A673 (cell line): ENCODE measurements around the gene TP53INP2. TPM values are rescaled to one million over a fixed set of nuclear protein-coding genes. Genes with fewer than 3 reads are reported as not detected.

Source experiments
- BruUV-seq: library from RNA; stranded (reverse); fragments of 400-500 nt; replicated peaks from 2 replicates; lab custom pipeline; 2021; lab: Mats Ljungman, UMichigan
- CTCF ChIA-PET: fragments of 300-600 bp; sonication (Branson Sonifier 250); formaldehyde crosslinking; loops from one replicate; lab custom pipeline; 2022; ENCODE audit warnings: antibody characterized with exemption; lab: Charles Lee
- POLR2A ChIA-PET: fragments of 300-600 bp; sonication (Branson Sonifier 250); formaldehyde crosslinking; loops from one replicate; lab custom pipeline; 2022; ENCODE audit warnings: antibody characterized with exemption; ENCODE audit not compliant: low non-redundant PET; lab: Charles Lee
- DNase-seq: peaks from one replicate; pipeline ENCODE4 v3.0.0-alpha.2; 2015; ENCODE audit warnings: low spot score
- H3K27ac ChIP-seq: fragments of 200-600 bp; sonication (generic); 2 replicates; pipeline ENCODE4 v1.5.1; 2016; ENCODE audit warnings: mixed run types, low read depth, mild to moderate bottlenecking, mixed read lengths, antibody characterized with exemption, low read length; ENCODE audit not compliant: poor library complexity, severe bottlenecking
- H3K27me3 ChIP-seq: fragments of 200-600 bp; sonication (generic); replicated peaks from 2 replicates; pipeline ENCODE4 v1.6.1; 2017; ENCODE audit warnings: mixed run types, low read depth, mild to moderate bottlenecking, mixed read lengths, antibody characterized with exemption, low read length; ENCODE audit not compliant: insufficient read depth, poor library complexity
- H3K36me3 ChIP-seq: fragments of 200-600 bp; sonication (generic); 2 replicates; pipeline ENCODE4 v1.6.1; 2016; ENCODE audit warnings: mixed run types, mild to moderate bottlenecking, mixed read lengths, antibody characterized with exemption, low read length; ENCODE audit not compliant: insufficient read depth, poor library complexity, severe bottlenecking
- H3K4me1 ChIP-seq: fragments of 200-600 bp; sonication (generic); 2 replicates; pipeline ENCODE4 v1.6.1; 2017; ENCODE audit warnings: mixed run types, mild to moderate bottlenecking, mixed read lengths, antibody characterized with exemption, low read length; ENCODE audit not compliant: insufficient read depth, poor library complexity, severe bottlenecking
- H3K4me3 ChIP-seq: fragments of 200-600 bp; sonication (generic); 2 replicates; pipeline ENCODE4 v1.5.1; 2016; ENCODE audit warnings: low read depth, mixed run types, mild to moderate bottlenecking, mixed read lengths, low read length; ENCODE audit not compliant: poor library complexity, severe bottlenecking
- H3K9me3 ChIP-seq: fragments of 200-600 bp; sonication (generic); 2 replicates; pipeline ENCODE4 v1.6.1; 2016; ENCODE audit warnings: mixed run types, low read depth, mild to moderate bottlenecking, mixed read lengths, antibody characterized with exemption, low read length; ENCODE audit not compliant: poor library complexity, severe bottlenecking
- EZH2 ChIP-seq: fragments of 200-600 bp; sonication (generic); IDR thresholded peaks from 2 replicates; pipeline ENCODE4 v1.6.1; 2017; ENCODE audit warnings: borderline replicate concordance, low read depth, mild to moderate bottlenecking, mixed read lengths, antibody characterized with exemption, low read length; ENCODE audit not compliant: poor library complexity, severe bottlenecking
- intact Hi-C: fragments of 100-400 bp; cut with micrococcal nuclease; formaldehyde crosslinking; loops from one replicate; pipeline ENCODE4 v1.10.0; 2022; ENCODE audit not compliant: unreplicated experiment
- total RNA-seq: library from RNA; stranded (reverse); gene quantifications from 2 replicates; pipeline ENCODE4 v1.2.3, GENCODE V29; 2021
- TF ChIP-seq, protein P1 (sequence below): fragments of 300-800, 200-600 bp; sonication (generic); conservative IDR thresholded peaks from 2 replicates; pipeline ENCODE4 v1.5.1; 2017; ENCODE audit warnings: low read depth, mild to moderate bottlenecking, antibody characterized with exemption, low read length, moderate library complexity, mixed read lengths

The TP53INP2 gene
- total RNA-seq, 1 experiment from 2014 or later: 7.2 TPM

DNA sequence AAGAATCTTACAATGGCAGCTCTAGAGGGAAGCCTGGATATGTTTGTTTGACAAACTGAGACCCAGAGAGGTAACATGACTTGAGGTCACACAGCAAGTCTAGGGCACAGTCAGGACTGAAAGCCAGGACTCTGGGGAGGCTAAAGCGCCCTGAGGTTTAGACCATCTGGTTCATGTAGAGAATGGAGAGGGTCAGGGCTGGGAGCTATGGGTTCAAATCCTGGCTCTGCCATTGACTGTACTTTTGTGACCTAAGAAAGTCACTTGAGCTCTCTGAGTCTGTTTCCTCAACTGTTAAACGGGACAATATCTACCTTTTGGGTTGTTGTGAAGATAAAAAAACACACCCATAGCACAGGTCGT is 1.1 kb upstream of the TP53INP2 start:
- Histone ChIP-seq H3K27me3 (no peaks in the 10 kb centered on the region), H3K4me1 (peaks cover 4% of the 10 kb centered on the region), H3K36me3 (no peaks in the 10 kb centered on the region), H3K4me3 (peak overlapping the region; percentile 81), H3K27ac (no peak overlapping the region), H3K9me3 (no peaks in the 10 kb centered on the region)
- DNase-seq: no peak
- intact Hi-C loops: no loop called here
- POLR2A ChIA-PET: no interaction called here
- CTCF ChIA-PET: no interaction called here
- BruUV-seq: no TSS peak
- TF ChIP-seq EZH2: no peak
- TF ChIP-seq, protein P1, sequence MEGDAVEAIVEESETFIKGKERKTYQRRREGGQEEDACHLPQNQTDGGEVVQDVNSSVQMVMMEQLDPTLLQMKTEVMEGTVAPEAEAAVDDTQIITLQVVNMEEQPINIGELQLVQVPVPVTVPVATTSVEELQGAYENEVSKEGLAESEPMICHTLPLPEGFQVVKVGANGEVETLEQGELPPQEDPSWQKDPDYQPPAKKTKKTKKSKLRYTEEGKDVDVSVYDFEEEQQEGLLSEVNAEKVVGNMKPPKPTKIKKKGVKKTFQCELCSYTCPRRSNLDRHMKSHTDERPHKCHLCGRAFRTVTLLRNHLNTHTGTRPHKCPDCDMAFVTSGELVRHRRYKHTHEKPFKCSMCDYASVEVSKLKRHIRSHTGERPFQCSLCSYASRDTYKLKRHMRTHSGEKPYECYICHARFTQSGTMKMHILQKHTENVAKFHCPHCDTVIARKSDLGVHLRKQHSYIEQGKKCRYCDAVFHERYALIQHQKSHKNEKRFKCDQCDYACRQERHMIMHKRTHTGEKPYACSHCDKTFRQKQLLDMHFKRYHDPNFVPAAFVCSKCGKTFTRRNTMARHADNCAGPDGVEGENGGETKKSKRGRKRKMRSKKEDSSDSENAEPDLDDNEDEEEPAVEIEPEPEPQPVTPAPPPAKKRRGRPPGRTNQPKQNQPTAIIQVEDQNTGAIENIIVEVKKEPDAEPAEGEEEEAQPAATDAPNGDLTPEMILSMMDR: no peak

DNA sequence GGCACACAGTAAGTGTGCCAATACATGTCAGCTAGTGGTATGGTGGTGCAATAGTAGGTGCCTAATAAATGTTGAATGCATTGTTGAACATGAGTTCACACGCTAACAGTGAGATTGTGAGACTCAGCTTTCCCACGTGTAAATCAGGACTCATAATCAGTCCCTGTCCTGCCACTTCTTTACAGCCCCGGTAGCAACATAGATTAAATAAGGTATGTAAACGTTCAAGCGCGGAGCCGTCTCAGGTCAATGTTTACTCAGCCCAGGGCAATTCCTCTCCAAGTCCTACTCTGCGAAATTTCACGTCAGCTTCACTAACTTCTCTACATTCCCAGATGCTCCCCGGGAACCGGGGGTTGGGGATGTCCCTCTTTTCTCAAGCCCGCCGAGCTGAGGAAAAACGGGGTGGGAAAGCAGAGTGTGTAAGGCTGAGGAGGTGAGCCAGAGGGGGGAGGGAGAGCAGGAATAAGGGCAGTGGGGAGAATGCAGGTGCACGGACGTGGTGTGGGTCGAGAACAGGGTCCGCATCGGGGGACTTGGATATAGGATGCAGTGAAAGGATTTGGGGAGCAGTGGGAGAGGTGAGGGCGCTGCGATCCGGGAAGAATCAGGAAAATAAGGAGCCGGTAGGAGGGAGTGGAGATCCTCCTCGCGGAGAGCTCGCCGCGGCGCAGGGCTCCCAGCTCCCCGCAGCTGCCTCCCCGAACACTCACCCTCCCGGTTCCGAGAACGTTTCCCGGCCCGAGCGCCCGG is 544 bp upstream of the TP53INP2 start:
- no peaks in the 10 kb centered on the region for H3K36me3 ChIP-seq
- ChIA-PET CTCF (interaction anchor here (2.3 kb wide), 1 partner anchor 391 kb away, joined by 8 read pairs; no protein-coding TSS in a partner anchor), POLR2A (interaction anchor here (0.5 kb wide), 1 partner anchor 8 kb away, joined by 9 read pairs; no protein-coding TSS in a partner anchor)
- no TSS peak for BruUV-seq
- peaks cover 10% of the 10 kb centered on the region for H3K4me1 ChIP-seq
- DNase-seq: peak; percentile 37
- H3K4me3 ChIP-seq: peak overlapping the region; percentile 81
- no peaks in the 10 kb centered on the region for H3K27me3 ChIP-seq
- intact Hi-C loops: no loop called here
- H3K9me3 ChIP-seq: no peaks in the 10 kb centered on the region
- peak overlapping the region; percentile 99 for H3K27ac ChIP-seq
- TF ChIP-seq, protein P1: no peak
- no peak for TF ChIP-seq EZH2

DNA sequence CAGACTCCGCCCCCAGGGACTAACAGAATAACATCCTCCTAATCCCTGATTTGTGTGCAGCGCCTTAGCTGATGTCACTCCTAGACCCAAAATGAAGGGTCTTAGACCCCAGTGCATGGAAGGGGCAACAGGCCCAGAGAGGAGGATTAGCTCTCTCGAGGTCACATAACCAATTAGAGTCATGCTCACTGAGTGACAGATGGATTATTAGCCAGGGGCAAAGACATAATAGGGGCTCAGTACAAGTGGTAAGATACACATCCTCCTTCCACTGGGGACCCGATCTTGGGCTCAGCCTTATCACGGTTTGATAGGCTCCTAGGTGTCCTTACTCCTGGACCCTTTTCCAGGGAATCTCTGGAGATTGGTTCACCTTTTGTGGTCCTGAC is 858 bp downstream of the TP53INP2 start:
- POLR2A ChIA-PET: no interaction called here

More for the DNA sequence above, 858 bp downstream of the TP53INP2 start:
- Histone ChIP-seq H3K27me3 (no peaks in the 10 kb centered on the region), H3K4me1 (peaks cover 12% of the 10 kb centered on the region), H3K27ac (peak overlapping the region; percentile 99), H3K4me3 (peak overlapping the region; percentile 81), H3K9me3 (no peaks in the 10 kb centered on the region), H3K36me3 (no peaks in the 10 kb centered on the region)
- intact Hi-C loops: loop anchor here (5.0 kb wide), 3 partner anchors 148 to 393 kb away; partner anchors contain the start of gene MAP1LC3A
- TF ChIP-seq, protein P1: no peak
- no peak for TF ChIP-seq EZH2
- CTCF ChIA-PET: interaction anchor here (2.3 kb wide), 1 partner anchor 392 kb away, joined by 8 read pairs; no protein-coding TSS in a partner anchor
- no peak for DNase-seq
- BruUV-seq: TSS peak; percentile 66
